GM19099 (cell line): ENCODE measurements around the gene WASF3.

ENCODE experiments used
- POLR2A ChIP-seq: IDR thresholded peaks from 3 replicates; pipeline ENCODE4 v1.6.1; 2011; ENCODE audit warnings: low read depth; ENCODE audit not compliant: insufficient read length; ENCODE audit errors: extremely low read depth

WASF3 gene

DNA sequence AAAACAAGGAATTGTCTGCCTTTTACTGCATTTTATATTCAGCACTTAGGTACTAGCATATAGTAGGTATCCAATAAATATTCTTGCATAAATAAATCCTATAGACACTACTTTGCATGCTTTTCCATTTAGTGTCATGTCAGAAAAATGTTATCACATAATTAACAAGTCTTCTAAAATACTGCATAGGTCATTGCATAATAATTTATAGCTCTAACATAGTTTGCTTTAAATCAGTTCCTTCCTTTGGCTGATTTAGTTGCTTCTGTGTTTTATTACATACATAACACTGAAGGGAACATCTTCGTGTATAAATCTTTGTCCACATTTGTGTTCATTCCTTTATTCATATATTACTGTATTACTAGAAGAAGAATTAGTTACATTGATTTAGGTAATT is 36.2 kb downstream of the WASF3 start:
- no peak for TF ChIP-seq POLR2A

DNA sequence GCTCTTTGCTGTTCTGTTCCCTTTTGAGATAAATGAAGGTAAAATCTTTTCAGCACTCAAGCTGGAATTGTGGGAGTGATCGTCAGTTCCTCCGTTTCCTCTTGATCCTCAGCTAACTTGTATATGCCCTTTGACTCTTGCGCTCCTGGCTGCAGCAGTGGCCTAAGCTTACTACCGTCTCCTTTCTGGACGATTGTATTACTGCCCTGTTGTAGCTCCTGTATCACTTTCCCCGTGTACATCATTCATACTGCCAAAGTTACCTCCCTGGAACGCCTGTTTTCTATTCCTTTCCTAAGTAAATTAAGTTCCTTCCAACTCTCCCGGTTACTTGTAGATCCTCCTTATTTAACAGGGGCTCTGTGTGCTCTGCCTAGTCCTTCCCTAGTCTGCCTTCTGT is 36.9 kb downstream of the WASF3 start:
- no peak for TF ChIP-seq POLR2A

DNA sequence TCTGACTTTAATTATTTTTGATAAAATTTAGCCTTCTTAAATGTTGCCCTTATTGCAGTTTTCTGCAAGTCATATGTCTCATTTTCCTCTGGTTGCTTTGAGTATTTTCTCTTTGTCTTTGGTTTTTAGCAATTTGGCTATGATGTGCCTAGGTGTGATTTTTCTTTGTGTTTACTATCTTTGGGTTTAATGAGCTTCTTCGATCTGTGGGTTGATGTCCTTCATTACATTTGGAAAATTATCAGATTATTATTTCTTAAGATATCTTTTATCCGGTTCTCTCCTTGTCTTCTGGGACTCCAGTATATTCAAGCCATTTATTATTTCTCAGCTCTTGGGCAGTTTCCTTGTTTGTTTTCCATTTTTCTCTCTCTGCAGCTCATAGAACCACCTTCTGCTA is 39.0 kb downstream of the WASF3 start:
- TF ChIP-seq POLR2A = no peak

DNA sequence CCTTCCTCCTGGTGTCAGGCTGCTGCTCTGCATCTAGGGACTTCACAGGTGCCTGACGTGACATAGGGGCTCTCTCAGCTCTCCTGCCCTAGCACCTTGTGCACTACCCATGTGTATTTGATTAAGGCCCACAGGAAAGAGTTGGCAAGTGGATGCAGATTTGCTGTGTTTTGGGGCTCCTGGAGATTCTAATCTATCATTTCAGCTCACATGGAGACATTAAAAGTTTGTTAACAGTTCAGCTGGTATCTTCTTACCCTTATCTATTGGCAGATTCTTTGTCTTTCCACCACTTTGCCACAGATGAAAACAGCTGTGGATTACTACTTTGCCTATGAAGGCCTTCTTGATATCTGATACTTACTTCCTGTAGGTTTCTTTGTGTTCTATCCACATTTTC is 41.9 kb downstream of the WASF3 start:
- TF ChIP-seq POLR2A = no peak

DNA sequence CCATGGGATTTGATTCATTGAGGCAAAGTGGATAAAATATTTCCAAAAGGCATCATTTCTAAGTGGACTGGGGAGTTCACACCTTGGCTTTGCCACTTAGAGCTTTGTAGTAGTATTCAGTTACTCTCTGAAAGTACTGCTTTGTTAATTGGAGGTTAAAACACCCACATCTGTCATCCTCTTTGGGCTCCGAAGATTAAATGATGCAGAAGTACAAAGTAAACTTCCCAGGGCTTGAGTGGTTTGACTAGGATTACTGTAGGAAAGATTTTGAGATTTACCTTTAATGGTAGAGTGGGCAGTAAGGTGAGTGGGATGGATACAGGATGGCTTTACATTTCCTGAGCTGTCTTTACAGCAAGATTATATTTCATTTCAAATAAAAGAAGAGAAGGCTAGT is 42.4 kb downstream of the WASF3 start:
- TF ChIP-seq POLR2A = no peak

DNA sequence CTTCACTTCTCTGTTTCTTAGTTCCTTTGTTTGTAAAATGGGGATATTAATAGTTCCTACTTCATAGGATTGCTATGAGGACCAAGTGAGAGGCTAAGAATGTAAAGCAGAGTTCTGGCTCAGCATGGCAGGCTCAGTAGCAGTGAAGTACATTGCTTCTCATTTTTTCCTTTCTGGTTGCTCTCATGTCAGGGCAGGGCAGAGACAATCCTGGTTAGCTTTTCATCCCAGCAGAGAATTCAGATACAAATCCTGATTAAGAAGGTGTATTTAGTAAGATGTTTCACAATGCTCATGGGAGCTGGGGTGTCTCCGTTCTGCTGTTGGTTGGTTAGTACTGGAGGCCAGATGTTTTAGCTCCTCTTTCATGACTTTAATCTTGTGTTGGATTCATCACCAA is 42.9 kb downstream of the WASF3 start:
- TF ChIP-seq POLR2A = no peak

DNA sequence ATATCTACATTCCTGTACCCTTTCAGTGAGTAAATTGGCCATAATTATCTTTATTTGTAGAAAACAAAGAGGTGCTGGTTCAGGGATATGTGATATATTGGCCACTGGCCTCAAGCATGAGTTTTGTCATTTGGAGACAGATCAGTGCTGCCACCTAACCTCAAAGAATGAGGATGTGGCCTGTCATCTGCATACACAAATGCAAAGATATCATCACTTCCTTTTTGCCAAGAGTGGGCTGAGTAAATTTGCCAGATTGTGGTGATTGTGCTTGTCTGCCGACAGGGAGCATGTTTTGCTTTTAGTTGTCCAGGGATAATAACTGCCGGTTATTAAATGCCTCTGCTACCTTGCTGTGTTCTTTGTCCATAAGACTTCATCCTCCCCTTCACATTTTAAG is 44.2 kb downstream of the WASF3 start:
- TF ChIP-seq POLR2A = no peak

DNA sequence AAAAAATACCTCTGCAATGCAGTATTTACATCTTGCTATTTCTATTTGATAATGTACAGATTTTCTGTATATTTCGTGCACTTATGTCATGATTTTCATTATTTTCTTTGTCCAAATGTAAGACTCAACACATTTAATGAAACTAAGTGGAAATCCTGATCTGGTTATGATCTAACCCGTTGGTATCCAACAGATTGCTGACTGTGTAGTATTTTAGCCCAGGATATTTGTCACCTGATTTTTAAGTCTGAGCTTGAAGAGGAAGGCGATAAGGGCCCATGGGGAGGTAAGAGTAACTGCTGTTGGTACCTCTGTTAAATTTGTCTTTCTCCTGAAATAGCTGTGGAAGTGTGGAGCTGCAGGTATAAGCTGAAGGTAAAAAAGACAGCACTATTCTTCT is 45.3 kb downstream of the WASF3 start:
- no peak for TF ChIP-seq POLR2A

DNA sequence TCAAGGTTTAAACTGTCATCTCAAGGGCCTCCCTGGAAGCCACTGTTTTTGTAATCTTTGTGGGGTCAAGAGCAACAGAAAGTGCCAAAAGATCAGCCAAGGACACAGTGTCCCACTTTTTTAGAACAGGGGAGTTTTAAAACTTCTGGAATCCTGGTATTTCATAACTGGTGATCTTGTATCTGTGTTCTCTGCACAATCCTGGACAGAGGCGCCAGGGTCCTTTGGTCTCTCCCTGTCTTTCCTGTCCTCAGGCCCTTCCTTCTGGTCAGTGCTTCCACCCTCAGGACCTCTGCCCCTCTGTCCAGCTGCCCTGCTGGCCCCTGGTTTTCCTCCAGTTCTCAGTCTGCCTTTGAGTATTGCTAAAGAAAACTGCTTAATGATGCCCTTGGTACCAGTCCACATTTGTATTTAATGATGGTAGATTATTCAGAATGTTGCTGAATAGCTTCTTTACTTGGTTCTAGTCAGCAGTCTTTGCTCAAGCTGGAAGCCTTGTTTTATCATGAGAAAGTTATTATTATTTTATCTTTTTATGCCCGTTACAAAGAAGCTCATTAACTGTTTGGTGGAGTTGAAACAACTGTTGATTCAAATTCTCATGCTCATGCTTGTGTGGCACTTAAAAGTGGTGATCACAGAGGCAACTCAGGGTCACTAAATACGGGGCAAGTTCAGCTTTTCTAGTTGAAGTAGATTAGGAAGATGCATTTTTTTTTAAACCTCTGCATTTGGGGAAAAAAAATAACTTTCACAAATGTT is 47.5 kb downstream of the WASF3 start:
- no peak for TF ChIP-seq POLR2A

DNA sequence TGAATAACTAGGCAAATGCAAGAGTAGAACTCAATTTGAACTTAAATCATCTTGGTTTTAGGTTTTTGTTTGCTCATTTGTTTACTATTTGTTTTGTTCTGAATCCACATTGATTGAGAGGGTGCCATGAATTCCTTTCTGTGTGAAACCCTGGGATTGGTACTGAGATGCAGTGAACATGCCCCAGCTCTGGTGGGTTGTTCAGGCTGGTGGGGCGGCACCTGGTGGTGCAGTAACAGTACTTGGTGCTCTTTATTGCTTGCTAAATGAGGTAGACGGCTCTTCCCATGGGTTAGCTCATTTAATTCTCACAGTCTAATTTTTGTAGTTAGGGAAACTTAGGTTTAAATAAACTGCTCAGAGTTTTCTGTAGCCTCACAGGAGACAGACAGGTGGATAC is 48.4 kb downstream of the WASF3 start:
- TF ChIP-seq POLR2A = no peak

DNA sequence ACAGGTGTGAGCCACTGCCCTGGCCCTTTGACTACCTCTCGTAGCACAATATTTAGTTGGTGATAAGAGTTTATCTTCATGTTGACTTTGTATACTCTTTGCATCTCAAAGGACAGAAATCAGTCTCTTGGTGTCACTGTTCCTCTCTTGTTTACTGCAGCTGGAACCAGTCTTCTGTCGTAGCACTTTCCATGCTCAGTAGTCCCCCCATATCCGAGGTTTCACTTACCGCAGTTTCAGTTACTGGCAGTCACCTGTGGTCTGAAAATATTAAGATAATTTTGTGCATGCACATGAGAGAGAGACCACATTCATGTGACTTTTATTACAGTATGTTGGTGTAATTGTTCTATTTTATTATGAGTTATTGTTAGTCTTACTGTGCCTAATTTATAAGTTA is 49.1 kb downstream of the WASF3 start:
- TF ChIP-seq POLR2A = no peak

DNA sequence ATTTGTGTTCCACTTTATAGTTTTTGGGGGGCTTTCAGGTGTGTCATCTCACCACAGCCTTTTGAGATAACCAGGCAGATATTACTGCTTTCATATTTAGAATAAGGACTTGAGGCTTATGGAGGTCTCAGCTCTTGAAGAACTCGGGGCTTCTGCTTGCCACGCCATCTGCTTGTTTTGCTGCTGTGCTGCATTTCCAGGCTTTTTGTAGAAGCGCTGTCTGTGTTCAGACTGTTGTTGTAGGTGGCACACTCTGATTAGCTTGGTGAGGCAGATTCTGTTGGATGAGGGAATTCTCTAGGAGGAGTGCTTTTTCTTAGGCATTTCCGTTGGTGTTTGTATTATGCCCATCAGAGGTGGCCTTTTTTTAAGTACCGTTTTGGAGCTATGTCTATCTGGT is 57.2 kb downstream of the WASF3 start:
- no peak for TF ChIP-seq POLR2A

DNA sequence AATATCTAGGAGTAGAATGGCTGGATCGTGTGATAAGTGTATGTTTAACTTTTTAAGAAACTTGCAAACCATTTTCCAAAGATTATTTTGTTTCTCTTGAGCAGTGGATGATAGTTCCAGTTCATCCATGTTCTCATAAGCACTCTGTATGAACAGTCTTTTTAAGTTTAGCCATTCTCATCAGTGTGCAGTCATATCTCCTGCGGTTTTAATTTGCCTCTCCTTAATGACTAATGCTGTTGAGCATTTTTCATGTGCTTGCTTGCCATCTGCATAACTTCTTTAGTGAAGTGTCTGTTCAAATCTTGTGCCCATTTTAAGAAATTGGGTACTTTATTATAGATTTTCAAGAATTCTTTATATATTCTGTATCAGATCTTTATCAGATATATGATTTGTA is 58.6 kb downstream of the WASF3 start:
- TF ChIP-seq POLR2A = no peak

DNA sequence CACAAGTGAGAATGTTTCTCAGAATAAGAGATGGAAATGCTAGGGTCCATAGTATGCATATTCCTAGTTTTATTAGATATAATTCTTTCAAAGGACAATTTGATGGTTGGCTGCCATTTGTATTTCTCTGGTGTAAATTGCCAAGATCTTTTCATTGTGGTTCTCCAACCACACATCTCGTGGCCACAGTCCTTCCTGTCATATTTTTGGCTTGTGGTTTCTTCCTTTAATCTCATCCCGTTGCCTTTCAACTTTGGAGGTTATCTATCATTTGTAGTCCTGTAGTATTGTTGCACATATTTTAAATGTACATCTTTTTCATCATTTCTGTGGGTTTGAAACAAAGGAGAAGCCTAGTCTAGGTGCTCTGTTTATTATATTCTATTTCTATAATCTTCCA is 61.2 kb downstream of the WASF3 start:
- no peak for TF ChIP-seq POLR2A

DNA sequence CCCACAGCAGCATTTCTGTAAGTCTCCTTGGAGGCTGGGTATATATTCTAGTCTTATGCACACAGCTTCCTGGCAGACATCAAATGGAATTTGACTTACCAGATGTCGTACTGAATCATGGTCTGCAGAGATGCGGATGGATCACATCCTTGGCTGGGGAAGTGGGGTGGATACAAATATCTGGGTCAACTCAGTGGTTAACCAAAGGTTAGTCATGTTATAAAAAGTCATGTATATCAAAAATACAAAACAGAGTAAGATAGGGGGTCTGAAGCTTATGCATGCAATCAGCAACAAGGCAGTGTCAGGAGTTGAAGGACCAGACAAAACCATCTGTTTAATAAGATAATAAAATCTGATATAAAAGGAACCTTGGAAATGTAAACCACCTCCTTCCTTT is 61.9 kb downstream of the WASF3 start:
- TF ChIP-seq POLR2A = no peak

DNA sequence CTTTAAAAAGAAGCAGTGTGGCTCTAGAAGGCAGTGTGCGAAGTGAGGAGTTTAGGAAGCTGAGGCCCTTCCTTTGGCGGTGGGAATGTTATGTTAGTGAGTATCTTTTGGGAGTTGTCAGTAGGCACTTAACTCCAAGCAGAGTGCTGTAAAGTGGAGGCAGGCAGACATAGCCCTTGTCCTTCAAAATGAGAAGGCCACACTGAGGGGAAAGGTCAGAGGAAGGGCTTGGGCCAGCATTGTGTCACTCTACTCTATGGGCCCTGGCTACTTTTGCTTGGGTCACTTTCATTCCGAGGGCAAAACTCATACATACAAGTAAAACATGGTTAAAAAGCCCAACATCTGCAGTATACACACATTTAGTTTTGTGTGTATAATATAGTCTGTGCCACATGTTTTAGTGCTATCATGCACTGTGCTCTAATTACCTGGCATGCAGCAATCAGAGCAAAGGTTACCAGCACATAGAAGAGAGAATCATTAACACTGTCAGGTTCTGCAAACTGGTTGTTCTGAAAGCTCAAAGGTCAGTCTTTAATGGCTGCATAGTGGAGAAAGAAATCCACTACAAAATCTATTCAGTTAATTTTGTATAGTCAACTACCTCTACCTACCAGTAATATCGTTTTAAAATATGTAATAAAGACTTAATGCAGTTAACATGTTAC is 64.4 kb downstream of the WASF3 start:
- no peak for TF ChIP-seq POLR2A

DNA sequence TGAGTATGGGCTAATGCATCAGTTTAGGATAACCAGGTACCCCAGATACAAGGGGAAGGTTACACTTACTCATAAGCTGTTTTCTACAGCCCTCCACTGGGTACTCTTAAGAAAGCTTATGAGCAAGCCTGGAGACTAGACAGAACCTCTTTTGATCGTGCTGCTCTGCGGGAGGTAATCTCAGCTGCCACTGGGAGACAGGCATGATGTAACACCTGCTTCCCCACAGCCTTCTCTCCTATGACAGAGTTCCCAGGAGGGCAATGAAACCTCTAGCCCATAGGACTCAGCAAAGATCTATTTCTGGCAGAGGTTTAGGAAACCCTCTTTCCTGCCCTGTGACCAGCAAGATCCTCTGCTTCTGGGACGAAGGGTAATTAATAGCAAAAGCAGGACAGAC is 65.6 kb downstream of the WASF3 start:
- no peak for TF ChIP-seq POLR2A

DNA sequence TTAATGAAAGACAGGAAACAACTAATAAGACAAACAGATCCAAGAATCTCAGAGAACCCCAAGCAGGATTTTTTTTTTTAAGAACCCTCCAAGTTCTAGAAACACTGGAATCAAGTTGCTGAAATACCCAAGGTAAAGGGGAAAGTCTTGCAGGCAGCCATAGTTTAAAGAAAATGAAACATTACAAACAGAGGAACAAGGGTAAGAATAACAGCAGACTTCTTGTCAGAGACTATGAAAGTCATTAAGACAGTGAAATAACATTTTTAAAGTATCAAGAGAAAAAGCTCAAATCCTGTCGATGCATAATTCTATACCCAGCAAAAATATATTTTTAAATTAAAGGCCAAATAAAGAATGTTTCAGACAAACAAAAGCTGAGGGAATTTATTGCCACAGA is 67.1 kb downstream of the WASF3 start:
- no peak for TF ChIP-seq POLR2A

DNA sequence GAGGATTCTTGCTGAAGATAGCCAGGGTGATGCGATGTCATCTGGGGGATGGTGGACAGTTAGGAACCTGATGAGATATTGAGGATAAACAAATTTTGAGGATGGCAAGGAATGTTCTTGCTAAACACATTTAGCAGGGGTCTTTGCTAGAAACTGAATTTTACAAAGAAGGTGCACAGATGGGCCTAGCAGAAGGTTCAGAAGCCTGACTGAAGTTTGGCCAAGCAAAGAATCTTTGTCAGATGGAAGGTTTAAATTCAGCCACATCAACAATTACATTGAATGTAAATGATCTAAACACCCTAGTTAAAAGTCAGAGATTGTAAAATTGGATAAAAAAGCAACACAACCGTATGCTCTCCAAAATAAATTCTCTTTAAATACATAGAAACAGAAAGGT is 68.8 kb downstream of the WASF3 start:
- no peak for TF ChIP-seq POLR2A
